ENCODE data around the gene CAPZB.
"Not testable (repeated sequence)": the region's sequence is repeated elsewhere in the genome, so short reads cannot be mapped to it uniquely, and the experiment has no call there.

The CAPZB gene

GRCh38 chr1:19497443-19497842 is 12.1 kb upstream of the CAPZB start:
- not testable (repeated sequence) for DNase-seq (ENCODE audit: low read depth)

- no peak for DNase-seq (ENCODE audit: low read depth)
Measured at GRCh38 chr1:19496527-19496874, 11.2 kb upstream of the CAPZB start.

- DNase-seq (ENCODE audit: low read depth): no peak
Measured at GRCh38 chr1:19495799-19496526, 10.6 kb upstream of the CAPZB start.

GRCh38 chr1:19495000-19495656 is 9.8 kb upstream of the CAPZB start:
- DNase-seq (ENCODE audit: low read depth): no peak

- no peak for DNase-seq (ENCODE audit: low read depth)
Measured at GRCh38 chr1:19493547-19493946, 8.2 kb upstream of the CAPZB start.

- no peak for DNase-seq (ENCODE audit: low read depth)
Measured at GRCh38 chr1:19489996-19490395, 4.7 kb upstream of the CAPZB start.

- no peak for DNase-seq (ENCODE audit: low read depth)
Measured at GRCh38 chr1:19488136-19488535, 2.8 kb upstream of the CAPZB start.

- DNase-seq (ENCODE audit: low read depth): no peak
Measured at GRCh38 chr1:19484798-19485361, 459 bp downstream of the CAPZB start.

GRCh38 chr1:19484338-19484797 is 971 bp downstream of the CAPZB start:
- no peak for DNase-seq (ENCODE audit: low read depth)

GRCh38 chr1:19483691-19484090 is 1.6 kb downstream of the CAPZB start:
- no peak for DNase-seq (ENCODE audit: low read depth)

- DNase-seq (ENCODE audit: low read depth): no peak
Measured at GRCh38 chr1:19483261-19483660, 2.1 kb downstream of the CAPZB start.

GRCh38 chr1:19481826-19482398 is 3.4 kb downstream of the CAPZB start:
- DNase-seq (ENCODE audit: low read depth): no peak

- DNase-seq (ENCODE audit: low read depth): no peak
Measured at GRCh38 chr1:19480282-19480681, 5.1 kb downstream of the CAPZB start.

- no peak for DNase-seq (ENCODE audit: low read depth)
Measured at GRCh38 chr1:19479351-19480120, 5.8 kb downstream of the CAPZB start.

GRCh38 chr1:19478322-19478721 is 7.0 kb downstream of the CAPZB start:
- DNase-seq (ENCODE audit: low read depth): no peak

- peak; percentile 47 for DNase-seq (ENCODE audit: low read depth)
Measured at GRCh38 chr1:19477284-19478249, 7.8 kb downstream of the CAPZB start.

GRCh38 chr1:19476450-19477190 is 8.7 kb downstream of the CAPZB start:
- no peak for DNase-seq (ENCODE audit: low read depth)

- DNase-seq (ENCODE audit: low read depth): no peak
Measured at GRCh38 chr1:19475296-19475695, 10.0 kb downstream of the CAPZB start.

GRCh38 chr1:19472174-19472573 is 13.2 kb downstream of the CAPZB start:
- DNase-seq (ENCODE audit: low read depth): no peak

- no peak for DNase-seq (ENCODE audit: low read depth)
Measured at GRCh38 chr1:19469004-19469403, 16.3 kb downstream of the CAPZB start.
